Ramos (cell line): ENCODE results near the gene PRRC1.
"Not testable (repeated sequence)": the region's sequence is repeated elsewhere in the genome, so short reads cannot be mapped to it uniquely, and the experiment has no call there.

ENCODE experiments used
- in situ Hi-C: fragments of 300-500 bp; cut with MboI; formaldehyde crosslinking; loops from one replicate; pipeline ENCODE4 v1.14.3; 2022; ENCODE audit warnings: low sequenced_read_pairs; ENCODE audit not compliant: unreplicated experiment

Gene PRRC1

GRCh38 chr5:127536687-127537086 is 19.2 kb downstream of the PRRC1 start:
- in situ Hi-C loops, result no loop called here

- in situ Hi-C loops, result not testable (repeated sequence)
Measured at GRCh38 chr5:127540553-127540952, 23.1 kb downstream of the PRRC1 start.

- in situ Hi-C loops, result not testable (repeated sequence)
Measured at GRCh38 chr5:127545249-127545648, 27.8 kb downstream of the PRRC1 start.

GRCh38 chr5:127549551-127549950 is 32.1 kb downstream of the PRRC1 start:
- in situ Hi-C loops, result no loop called here

- in situ Hi-C loops, result no loop called here
Measured at GRCh38 chr5:127550652-127551409, 33.4 kb downstream of the PRRC1 start.

GRCh38 chr5:127551410-127552041 is 34.1 kb downstream of the PRRC1 start:
- in situ Hi-C loops, result no loop called here

- in situ Hi-C loops, result no loop called here
Measured at GRCh38 chr5:127555826-127556225, 38.4 kb downstream of the PRRC1 start.

- in situ Hi-C loops, result no loop called here
Measured at GRCh38 chr5:127556609-127557334, 39.3 kb downstream of the PRRC1 start.

GRCh38 chr5:127558273-127558672 is 40.8 kb downstream of the PRRC1 start:
- in situ Hi-C loops, result no loop called here

GRCh38 chr5:127561254-127561653 is 43.8 kb downstream of the PRRC1 start:
- in situ Hi-C loops, result loop anchor here (5.0 kb wide), 1 partner anchor 641 kb away; no protein-coding TSS in a partner anchor

GRCh38 chr5:127562252-127562651 is 44.8 kb downstream of the PRRC1 start:
- in situ Hi-C loops, result loop anchor here (5.0 kb wide), 1 partner anchor 640 kb away; no protein-coding TSS in a partner anchor

- in situ Hi-C loops, result loop anchor here (5.0 kb wide), 1 partner anchor 639 kb away; no protein-coding TSS in a partner anchor
Measured at GRCh38 chr5:127563136-127563535, 45.7 kb downstream of the PRRC1 start.

- in situ Hi-C loops, result loop anchor here (5.0 kb wide), 1 partner anchor 638 kb away; no protein-coding TSS in a partner anchor
Measured at GRCh38 chr5:127564002-127564769, 46.7 kb downstream of the PRRC1 start.

GRCh38 chr5:127565586-127566270 is 48.3 kb downstream of the PRRC1 start:
- in situ Hi-C loops, result no loop called here

- in situ Hi-C loops, result no loop called here
Measured at GRCh38 chr5:127567026-127567768, 49.8 kb downstream of the PRRC1 start.

- in situ Hi-C loops, result no loop called here
Measured at GRCh38 chr5:127568166-127568565, 50.7 kb downstream of the PRRC1 start.

- in situ Hi-C loops, result not testable (repeated sequence)
Measured at GRCh38 chr5:127569471-127569870, 52.0 kb downstream of the PRRC1 start.

GRCh38 chr5:127571314-127572131 is 54.1 kb downstream of the PRRC1 start:
- in situ Hi-C loops, result no loop called here
